HEK293 (cell line): Measurements from ENCODE around the gene IL2RG.

Source experiments
- BCL11A ChIP-seq: fragments of 450-650 bp; formaldehyde crosslinking; IDR thresholded peaks from 2 replicates; pipeline ENCODE4 v1.5.1; 2016; ENCODE audit warnings: low read depth, missing biosample characterization, missing genetic modification characterization
- CTCF ChIP-seq: fragments of 450-650 bp; formaldehyde crosslinking; IDR thresholded peaks from 2 replicates; pipeline ENCODE4 v1.5.1; 2016; ENCODE audit warnings: missing biosample characterization, missing genetic modification characterization
- PBX3 ChIP-seq: sonication (generic); formaldehyde crosslinking; IDR thresholded peaks from 2 replicates; pipeline ENCODE4 v1.8.1; 2022; ENCODE audit warnings: mild to moderate bottlenecking, moderate library complexity, missing genetic modification reagents
- REST ChIP-seq: fragments of 450-650 bp; formaldehyde crosslinking; IDR thresholded peaks from 2 replicates; pipeline ENCODE4 v1.5.1; 2016; ENCODE audit warnings: missing biosample characterization, missing genetic modification characterization
- TSHZ1 ChIP-seq: fragments of 450-650 bp; formaldehyde crosslinking; IDR thresholded peaks from 2 replicates; pipeline ENCODE4 v1.5.1; 2016; ENCODE audit warnings: missing biosample characterization, missing genetic modification characterization, borderline replicate concordance
- ZBTB1 ChIP-seq: fragments of 450-650 bp; formaldehyde crosslinking; IDR thresholded peaks from 2 replicates; pipeline ENCODE4 v1.5.1; 2016; ENCODE audit warnings: missing biosample characterization, missing genetic modification characterization
- ZEB2 ChIP-seq: fragments of 450-650 bp; formaldehyde crosslinking; IDR thresholded peaks from 2 replicates; pipeline ENCODE4 v1.5.1; 2016; ENCODE audit warnings: missing biosample characterization, missing genetic modification characterization
- ZFP41 ChIP-seq: fragments of 450-650 bp; formaldehyde crosslinking; IDR thresholded peaks from 2 replicates; pipeline ENCODE4 v1.5.1; 2016; ENCODE audit warnings: missing biosample characterization, missing genetic modification characterization, borderline replicate concordance
- ZNF121 ChIP-seq: fragments of 450-650 bp; formaldehyde crosslinking; IDR thresholded peaks from 2 replicates; pipeline ENCODE4 v1.5.1; 2016; ENCODE audit warnings: missing biosample characterization, missing genetic modification characterization
- ZNF223 ChIP-seq: fragments of 450-650 bp; formaldehyde crosslinking; IDR thresholded peaks from 2 replicates; pipeline ENCODE4 v1.5.1; 2016; ENCODE audit warnings: missing biosample characterization, missing genetic modification characterization
- ZNF274 ChIP-seq, 2 experiments: fragments of 200-500 bp in 1 of 2; fragments of 450-650 bp in 1 of 2; sonication (Bioruptor generic) in 1 of 2; formaldehyde crosslinking in 1 of 2; IDR thresholded peaks; 2 replicates each; pipeline versions ENCODE4 v1.5.1 to v1.6.1; 2014 to 2016; ENCODE audit warnings: borderline replicate concordance in 1 of 2, inconsistent platforms in 1 of 2, low read length in 1 of 2, missing biosample characterization in 1 of 2, missing genetic modification characterization in 1 of 2
- ZNF626 ChIP-seq: fragments of 450-650 bp; sonication (Bioruptor Pico); formaldehyde crosslinking; IDR thresholded peaks from 2 replicates; pipeline ENCODE4 v1.5.1; 2018; ENCODE audit warnings: missing biosample characterization, missing genetic modification characterization, inconsistent platforms

- TF ChIP-seq REST (tag by site-specific recombination) (no peak), ZNF626 (tag by site-specific recombination) (no peak), ZNF223 (tag by site-specific recombination) (no peak), PBX3 (CRISPR knock-in tag) (no peak), CTCF (tag by site-specific recombination) (no peak), ZNF121 (tag by site-specific recombination) (no peak), ZFP41 (tag by site-specific recombination) (no peak), ZNF274 (IDR thresholded peaks at IDR 0.05; ENCODE audit: low read length) (no peak), ZNF274 (tag by site-specific recombination; IDR thresholded peaks at IDR 0.05; ENCODE audit: borderline replicate concordance) (no peak), BCL11A (tag by site-specific recombination) (no peak), ZEB2 (no peak), TSHZ1 (tag by site-specific recombination) (no peak), ZBTB1 (tag by site-specific recombination) (no peak)
Measured at GRCh38 chrX:71160475-71160874, 49.1 kb upstream of the IL2RG start.
